Erythroblast (primary cell): ENCODE measurements around the gene DNASE1L3.

ENCODE experiments used
- GATA1 ChIP-seq: IDR thresholded peaks from 2 replicates; pipeline ENCODE4 v1.6.1; 2011; ENCODE audit warnings: low read depth, mild to moderate bottlenecking, control low read depth, low read length, moderate library complexity
- POLR2A ChIP-seq: IDR thresholded peaks from 2 replicates; pipeline ENCODE4 v1.6.1; 2011; ENCODE audit warnings: mild to moderate bottlenecking, low read length

DNA sequence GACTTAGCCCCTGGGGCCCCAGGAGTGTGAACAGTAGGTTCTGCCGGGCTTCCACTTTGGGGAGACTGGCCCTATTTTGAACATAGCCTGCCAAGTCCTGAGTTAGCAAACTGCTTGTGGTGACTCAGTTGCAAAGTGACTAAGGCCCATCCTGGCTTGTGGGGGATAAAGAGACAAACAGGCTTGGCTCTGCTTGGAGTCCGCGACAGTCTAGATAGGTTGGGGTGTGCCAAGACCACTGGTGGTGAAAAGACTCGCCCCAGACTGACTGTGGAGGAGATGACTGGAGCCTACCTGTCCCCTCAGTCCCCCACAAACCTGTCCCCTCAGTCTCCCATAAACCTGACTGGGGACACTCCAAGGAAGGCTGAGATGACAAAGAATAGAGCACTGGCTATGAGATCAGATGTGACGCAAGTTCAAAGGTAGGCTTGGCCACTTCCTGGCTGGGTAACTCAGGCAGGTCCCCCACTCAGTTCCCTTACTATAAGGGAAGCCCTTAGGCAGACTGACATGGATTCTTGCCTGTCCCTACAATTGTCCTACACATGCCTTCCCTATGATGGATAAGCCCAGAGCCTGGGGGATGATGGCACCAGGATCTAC, 4.3 kb downstream of the DNASE1L3 start:
- TF ChIP-seq POLR2A: no peak
- TF ChIP-seq GATA1: no peak
